ENCODE data around the gene DHX15. TPM values are rescaled to one million over a fixed set of nuclear protein-coding genes. Genes with fewer than 3 reads are reported as not detected.

The DHX15 gene
- total RNA-seq, 2 donors from 2014 or later = 193 to 195 TPM

- no peak for TF ChIP-seq CTCF (conservative IDR thresholded peaks at IDR 0.05)
- Histone ChIP-seq H3K4me1 (ENCODE audit: control insufficient read depth, insufficient read depth, low read length) (no peaks in the 10 kb centered on the region), H3K36me3 (ENCODE audit: control insufficient read depth, insufficient read depth, low read length) (no peaks in the 10 kb centered on the region), H3K27ac (ENCODE audit: low read depth, low read length) (no peak overlapping the region), H3K9me3 (ENCODE audit: control insufficient read depth, low read length) (peaks cover 20% of the 10 kb centered on the region), H3K27me3 (ENCODE audit: control insufficient read depth, insufficient read depth, low read length, poor library complexity, severe bottlenecking) (no peaks in the 10 kb centered on the region), H3K4me3 (ENCODE audit: low read length) (no peak overlapping the region), H3K9ac (ENCODE audit: extremely low read depth, low read length, poor library complexity, severe bottlenecking) (no peak overlapping the region)
- no peak for DNase-seq
- H3K27ac Mint-ChIP-seq = no peak overlapping the region
- no peaks in the 10 kb centered on the region for H3K4me1 Mint-ChIP-seq
- no peak overlapping the region for H3K4me3 Mint-ChIP-seq
- 83 to 100% methylated on average over 1 to 3 of the region's 3 CpGs for WGBS, 2 experiments (ENCODE audit: insufficient coverage in 1 of 2, insufficient read length in 1 of 2)
- no peaks in the 10 kb centered on the region for H3K27me3 Mint-ChIP-seq (ENCODE audit: insufficient read depth)
- H3K36me3 Mint-ChIP-seq (ENCODE audit: low read depth) = peaks cover 4% of the 10 kb centered on the region
- H3K9me3 Mint-ChIP-seq = peaks cover 23% of the 10 kb centered on the region
Observed at GRCh38 chr4:24622146-24622834, 37.9 kb upstream of the DHX15 start.

GRCh38 chr4:24615977-24616376 is 31.6 kb upstream of the DHX15 start:
- Mint-ChIP-seq H3K27ac (no peak overlapping the region), H3K36me3 (ENCODE audit: low read depth) (peaks cover under 1% of the 10 kb centered on the region), H3K4me1 (no peaks in the 10 kb centered on the region), H3K4me3 (no peak overlapping the region), H3K9me3 (peaks cover 10% of the 10 kb centered on the region), H3K27me3 (ENCODE audit: insufficient read depth) (no peaks in the 10 kb centered on the region)
- WGBS, 2 experiments (ENCODE audit: insufficient coverage in 1 of 2, insufficient read length in 1 of 2) = 89 to 92% methylated on average over 2 of the region's 2 CpGs
- H3K4me1 ChIP-seq (ENCODE audit: control insufficient read depth, insufficient read depth, low read length) = no peaks in the 10 kb centered on the region
- no peaks in the 10 kb centered on the region for H3K27me3 ChIP-seq (ENCODE audit: control insufficient read depth, insufficient read depth, low read length, poor library complexity, severe bottlenecking)
- H3K9ac ChIP-seq (ENCODE audit: extremely low read depth, low read length, poor library complexity, severe bottlenecking) = no peak overlapping the region
- TF ChIP-seq CTCF (conservative IDR thresholded peaks at IDR 0.05) = no peak
- no peak for DNase-seq
- no peaks in the 10 kb centered on the region for H3K36me3 ChIP-seq (ENCODE audit: control insufficient read depth, insufficient read depth, low read length)
- no peak overlapping the region for H3K27ac ChIP-seq (ENCODE audit: low read depth, low read length)
- peaks cover 12% of the 10 kb centered on the region for H3K9me3 ChIP-seq (ENCODE audit: control insufficient read depth, low read length)
- H3K4me3 ChIP-seq (ENCODE audit: low read length) = no peak overlapping the region

GRCh38 chr4:24614881-24615280 is 30.5 kb upstream of the DHX15 start:
- H3K4me3 ChIP-seq (ENCODE audit: low read length) = no peak overlapping the region
- no peaks in the 10 kb centered on the region for H3K36me3 Mint-ChIP-seq (ENCODE audit: low read depth)
- no peaks in the 10 kb centered on the region for H3K4me1 Mint-ChIP-seq
- no peaks in the 10 kb centered on the region for H3K4me1 ChIP-seq (ENCODE audit: control insufficient read depth, insufficient read depth, low read length)
- H3K27me3 Mint-ChIP-seq (ENCODE audit: insufficient read depth) = no peaks in the 10 kb centered on the region
- WGBS, 2 experiments (ENCODE audit: insufficient coverage in 1 of 2, insufficient read length in 1 of 2) = 82 to 100% methylated on average over 2 of the region's 3 CpGs
- peaks cover under 1% of the 10 kb centered on the region for H3K9me3 ChIP-seq (ENCODE audit: control insufficient read depth, low read length)
- no peaks in the 10 kb centered on the region for H3K36me3 ChIP-seq (ENCODE audit: control insufficient read depth, insufficient read depth, low read length)
- H3K27ac Mint-ChIP-seq = no peak overlapping the region
- no peak for DNase-seq
- H3K27me3 ChIP-seq (ENCODE audit: control insufficient read depth, insufficient read depth, low read length, poor library complexity, severe bottlenecking) = no peaks in the 10 kb centered on the region
- H3K4me3 Mint-ChIP-seq = no peak overlapping the region
- peaks cover 4% of the 10 kb centered on the region for H3K9me3 Mint-ChIP-seq
- no peak overlapping the region for H3K27ac ChIP-seq (ENCODE audit: low read depth, low read length)
- H3K9ac ChIP-seq (ENCODE audit: extremely low read depth, low read length, poor library complexity, severe bottlenecking) = no peak overlapping the region
- TF ChIP-seq CTCF (conservative IDR thresholded peaks at IDR 0.05) = no peak
